Left hindlimb (tissue), 1 donor: Measurements from ENCODE around the gene SLC5A10.
"Not testable (repeated sequence)": the region's sequence is repeated elsewhere in the genome, so short reads cannot be mapped to it uniquely, and the experiment has no call there.

Source experiments
- DNase-seq: peaks from one replicate; pipeline ENCODE4 v3.0.0-alpha.2; 2018

The SLC5A10 gene

GRCh38 chr17:18951941-18952842, at the start of gene SLC5A10:
Gene SLC5A10, plus strand, starts transcription at chr17:18952165. Its CDS starts 41 bp downstream, at chr17:18952206.
- DNase-seq, result no peak

DNA sequence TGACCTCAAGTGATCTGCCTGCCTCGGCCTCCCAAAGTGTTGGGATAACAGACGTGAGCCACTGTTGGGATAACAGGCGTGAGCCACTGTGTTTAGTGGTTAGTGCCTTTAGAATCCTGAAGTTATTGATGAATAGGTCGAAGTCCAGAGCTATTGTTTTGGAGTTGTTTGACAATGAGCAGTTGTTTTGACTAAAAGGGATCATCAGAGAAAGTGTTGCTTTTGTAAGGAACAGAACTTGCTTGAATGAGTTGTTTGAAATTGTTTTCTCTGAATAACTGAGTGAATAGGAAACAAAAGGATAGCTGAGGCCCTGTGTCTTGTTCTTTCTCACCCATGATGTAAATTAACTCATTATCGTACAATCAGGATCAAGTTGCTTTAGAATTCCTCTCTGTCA, 47.5 kb upstream of the SLC5A10 start:
- DNase-seq, result no peak

- DNase-seq, result no peak
These were observed 46.7 kb upstream of the SLC5A10 start for GRCh38 chr17:18905226-18905625.

DNA sequence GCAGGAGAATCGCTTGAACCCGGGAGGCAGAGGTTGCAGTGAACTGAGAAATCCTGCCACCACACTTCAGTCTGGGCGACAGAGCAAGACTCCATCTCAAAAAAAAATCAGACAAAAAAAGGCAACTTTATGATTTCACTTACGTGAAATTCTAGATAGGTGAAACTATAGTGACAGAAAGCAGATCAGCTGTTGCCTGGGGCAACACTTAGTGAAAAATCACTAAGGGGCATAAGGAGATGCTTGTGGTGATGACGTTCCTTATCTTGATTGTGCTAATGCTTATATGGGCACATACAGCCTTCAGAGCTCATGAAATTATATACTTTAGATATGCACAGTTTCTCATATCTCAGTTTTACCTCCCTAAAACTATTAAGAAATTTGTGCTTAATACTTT, 41.6 kb upstream of the SLC5A10 start:
- DNase-seq, result no peak

GRCh38 chr17:18910881-18911280, 41.1 kb upstream of the SLC5A10 start:
- no peak for DNase-seq

- no peak for DNase-seq
These were observed 35.0 kb upstream of the SLC5A10 start for GRCh38 chr17:18916816-18917500.

- no peak for DNase-seq
These were observed 34.4 kb upstream of the SLC5A10 start for GRCh38 chr17:18917506-18918032.

DNA sequence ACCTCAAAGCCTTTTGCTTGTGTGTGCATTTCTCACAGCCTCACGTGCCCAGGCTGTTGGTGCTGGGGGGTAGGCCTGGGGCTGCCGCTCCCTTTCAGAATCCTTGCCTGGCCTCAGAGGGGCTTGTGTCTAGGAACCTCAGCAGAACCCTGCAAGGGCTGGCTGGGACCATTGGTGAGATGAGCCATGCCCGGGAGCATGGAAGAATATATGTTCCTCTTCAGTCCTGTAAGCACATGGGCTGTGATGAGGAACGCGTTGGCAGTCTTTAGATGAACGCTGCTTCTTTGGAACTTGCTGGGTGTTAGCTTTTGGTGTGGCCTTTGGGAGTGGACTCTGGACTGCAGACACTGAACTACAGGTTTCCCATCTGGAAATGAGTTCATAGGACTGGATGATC, 32.0 kb upstream of the SLC5A10 start:
- DNase-seq, result no peak

GRCh38 chr17:18920911-18921441, 31.0 kb upstream of the SLC5A10 start:
- no peak for DNase-seq

- no peak for DNase-seq
These were observed 30.5 kb upstream of the SLC5A10 start for GRCh38 chr17:18921485-18921884.

DNA sequence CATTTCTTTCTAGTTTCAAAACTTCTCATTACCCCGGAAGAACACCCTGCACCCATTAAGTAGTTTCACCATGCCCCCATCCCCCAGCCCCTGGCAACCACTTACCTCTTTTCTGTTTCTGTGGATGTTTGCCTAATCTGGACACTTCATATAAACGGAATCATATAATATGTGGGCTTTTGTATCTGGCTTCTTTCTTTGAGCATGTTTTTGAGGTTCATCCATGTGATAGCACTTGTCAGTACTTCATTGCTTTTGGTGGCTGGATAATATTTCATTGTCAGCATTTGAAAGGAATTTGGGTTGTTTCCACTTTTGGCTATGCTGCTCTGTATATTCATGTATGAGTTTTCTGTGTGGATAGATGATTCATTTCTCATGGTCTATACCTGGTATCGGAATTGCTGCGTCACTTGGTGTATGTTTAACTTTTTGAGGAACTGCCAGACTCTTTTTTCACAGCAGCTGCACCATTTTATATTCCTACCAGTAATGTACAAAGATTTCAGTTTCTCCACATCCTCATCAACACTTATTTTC, 30.0 kb upstream of the SLC5A10 start:
- no peak for DNase-seq

DNA sequence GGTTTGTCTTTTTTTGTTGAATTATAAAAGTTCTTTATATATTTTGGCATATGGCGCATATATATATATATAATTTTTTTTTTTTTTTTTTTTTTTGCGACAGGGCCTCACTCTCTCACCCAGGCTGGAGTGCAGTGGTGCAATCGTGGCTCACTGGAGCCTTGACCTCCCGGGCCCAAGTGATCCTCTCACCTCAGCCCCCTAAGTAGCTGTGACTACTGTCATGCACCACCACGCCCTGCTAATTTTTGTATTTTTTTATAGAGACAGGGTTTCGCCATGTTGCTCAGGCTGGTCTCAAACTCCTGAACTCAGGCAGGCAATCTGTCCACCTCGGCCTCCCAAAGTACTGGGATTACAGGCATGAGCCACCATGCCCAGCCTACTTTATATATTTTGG, 29.4 kb upstream of the SLC5A10 start:
- not testable (repeated sequence) for DNase-seq

DNA sequence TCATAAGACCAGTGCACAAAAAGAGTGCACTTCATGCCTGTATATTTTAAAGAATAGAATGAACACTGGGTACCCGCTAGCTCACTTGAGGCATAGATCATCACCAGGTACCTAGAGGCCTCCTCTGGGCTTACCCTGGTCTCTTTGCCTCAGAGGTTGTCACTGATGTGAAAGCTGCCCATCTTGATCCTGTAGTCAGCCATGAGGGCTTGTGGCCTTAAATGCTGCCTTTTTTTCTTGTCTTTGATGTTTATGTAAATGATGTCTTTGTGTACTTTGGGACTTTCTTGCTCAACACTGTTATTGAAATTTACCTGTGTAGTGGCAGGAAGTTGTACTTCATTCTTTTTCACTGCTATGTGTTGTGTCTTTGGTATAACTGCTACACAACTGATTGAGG, 26.8 kb upstream of the SLC5A10 start:
- no peak for DNase-seq

DNA sequence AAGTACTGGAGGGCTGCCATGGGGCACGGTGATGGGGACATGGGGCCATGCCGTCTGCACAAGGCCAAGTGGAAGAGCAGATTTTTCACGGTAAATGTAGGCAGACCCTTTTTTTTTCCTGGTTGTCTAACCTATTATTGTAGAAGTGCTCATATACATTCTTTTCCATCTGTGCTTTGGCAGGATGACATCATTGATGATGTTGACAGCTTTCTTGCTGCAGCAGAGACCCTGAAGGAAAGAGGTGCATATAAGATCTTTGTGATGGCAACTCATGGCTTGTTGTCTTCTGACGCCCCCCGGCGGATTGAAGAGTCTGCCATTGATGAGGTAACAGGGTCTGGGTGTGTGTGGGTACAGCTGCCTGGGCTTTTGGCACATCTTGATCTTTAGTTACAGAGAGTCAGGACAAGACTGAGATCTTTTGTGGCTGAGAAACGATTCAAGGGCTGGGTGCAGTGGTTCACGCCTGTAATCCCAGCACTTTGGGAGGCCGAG, 23.3 kb upstream of the SLC5A10 start:
- no peak for DNase-seq

- no peak for DNase-seq
These were observed 19.5 kb upstream of the SLC5A10 start for GRCh38 chr17:18932360-18933055.

- DNase-seq, result no peak
These were observed 18.6 kb upstream of the SLC5A10 start for GRCh38 chr17:18933102-18934058.

- no peak for DNase-seq
These were observed 13.8 kb upstream of the SLC5A10 start for GRCh38 chr17:18937981-18938691.

DNA sequence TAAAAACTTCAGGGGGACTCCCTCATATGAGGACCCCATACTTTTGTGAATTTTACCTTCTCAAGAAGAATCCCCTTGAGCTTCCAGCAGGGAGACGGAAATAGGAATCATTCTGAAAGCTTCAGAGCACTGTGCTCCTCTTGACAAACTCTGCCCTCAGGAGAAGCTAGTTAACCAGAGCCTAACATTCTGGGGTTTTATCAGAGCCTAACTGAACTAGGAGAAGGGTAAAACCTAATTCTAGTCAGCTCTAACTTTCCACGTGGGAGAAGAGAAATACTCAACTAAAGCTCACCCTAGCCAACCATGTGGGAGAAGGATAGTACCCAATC, 13.3 kb upstream of the SLC5A10 start:
- no peak for DNase-seq

DNA sequence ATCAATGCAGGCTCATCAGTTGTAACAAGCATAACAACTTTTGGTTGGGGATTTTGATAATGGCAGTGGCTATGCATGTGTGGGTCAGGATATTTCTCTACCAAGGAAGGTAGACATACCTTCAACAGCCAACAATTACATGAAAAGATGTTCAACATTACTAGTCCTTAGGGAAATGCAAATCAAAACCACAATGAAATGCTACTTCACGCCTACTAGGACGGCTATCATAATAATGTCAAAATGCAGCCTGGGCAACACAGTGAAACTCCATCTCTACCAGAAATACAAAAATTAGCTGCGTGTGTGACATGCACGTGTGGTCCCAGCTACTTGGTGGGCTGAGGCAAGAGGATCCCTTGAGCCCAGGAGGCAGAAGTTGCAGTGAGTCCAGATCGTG, 7.3 kb upstream of the SLC5A10 start:
- DNase-seq, result no peak

- no peak for DNase-seq
These were observed 5.4 kb upstream of the SLC5A10 start for GRCh38 chr17:18946536-18946935.

DNA sequence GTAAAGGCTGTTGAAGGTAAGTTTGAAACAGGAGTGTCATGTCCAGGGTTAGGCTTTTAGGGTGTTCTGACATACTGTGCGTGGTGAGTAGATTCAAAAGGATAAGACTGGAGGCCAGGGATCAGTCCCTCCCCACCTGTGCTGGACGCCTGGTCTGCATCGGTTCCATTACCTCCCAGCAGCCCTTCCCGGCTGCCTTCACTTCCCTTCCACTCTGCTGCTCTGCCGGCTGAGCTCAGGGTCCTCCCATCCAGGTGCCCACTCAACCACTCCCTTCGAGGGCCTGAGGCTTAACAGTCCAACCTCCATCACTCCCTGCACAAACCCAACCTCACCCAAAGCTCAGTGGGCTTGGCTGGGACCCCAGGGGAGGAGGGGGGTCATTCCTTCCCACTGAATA, 4.1 kb upstream of the SLC5A10 start:
- DNase-seq, result no peak
